ENCODE measurements around the gene CTSW. TPM values are rescaled to one million over a fixed set of nuclear protein-coding genes. Genes with fewer than 3 reads are reported as not detected.
"Not testable (repeated sequence)": the region's sequence is repeated elsewhere in the genome, so short reads cannot be mapped to it uniquely, and the experiment has no call there.

CTSW gene
- total and polyA plus RNA-seq, 12 donors, result 0.17 to 7.9 (median 0.55) TPM; not detected in 1

- Histone ChIP-seq H3K4me3 (peak within 1 kb of the TSS; percentile 66 to 98 (median 86)), H3K27me3 (no peaks in the 10 kb centered on the region), H3K36me3 (peaks cover 0 to 17% (median 0%) of the 10 kb centered on the region in 9 donors), H3K9me3 (no peaks in the 10 kb centered on the region), H3K4me1 (peaks cover 22 to 75% (median 65%) of the 10 kb centered on the region in 9 donors), H3K27ac (peak within 1 kb of the TSS; percentile 91 to 100 (median 98))
- intact Hi-C loops (cut with DNase I), result loop anchor here in 1 of 10 donors (2.0 kb wide), 1 partner anchor 28 kb away; the partner anchor contains the start of genes C11orf68 and DRAP1
- ATAC-seq (peak; percentile 74 to 86 (median 81)), DNase-seq (peak; percentile 98 to 99)
- peak in 4 of 9 donors; percentile 12 to 23 (median 14) for TF ChIP-seq CTCF (IDR thresholded peaks at IDR 0.05)
- 0% methylated on average over 88 to 94 of the region's 94 CpGs for WGBS, 2 donors
These were observed 10.9 kb downstream of the CTSW start, which contains the start of gene CCDC85B for GRCh38 chr11:65890324-65891218. TSS of gene CCDC85B (plus strand) at chr11:65890673. CDS start at chr11:65890784, 111 bp downstream.

GRCh38 chr11:65891219-65892136, 11.8 kb downstream of the CTSW start:
- Histone ChIP-seq H3K27ac (peak overlapping the region; percentile 91 to 100 (median 98)), H3K4me3 (peak overlapping the region; percentile 66 to 98 (median 86)), H3K27me3 (no peaks in the 10 kb centered on the region), H3K36me3 (peaks cover 0 to 13% (median 0%) of the 10 kb centered on the region in 9 donors), H3K4me1 (peaks cover 22 to 74% (median 65%) of the 10 kb centered on the region in 9 donors), H3K9me3 (no peaks in the 10 kb centered on the region)
- 2 to 4% methylated on average over 50 to 57 of the region's 57 CpGs for WGBS, 2 donors
- intact Hi-C loops (cut with DNase I), result loop anchor here in 1 of 10 donors (2.0 kb wide), 1 partner anchor 27 kb away; the partner anchor contains the start of genes C11orf68 and DRAP1
- ATAC-seq, result peak; percentile 0 to 46 (median 19)
- DNase-seq, result peak; percentile 70 to 85
- TF ChIP-seq CTCF (IDR thresholded peaks at IDR 0.05), result peak in 8 of 9 donors; percentile 22 to 71 (median 50)

GRCh38 chr11:65892137-65892540, 12.5 kb downstream of the CTSW start:
- H3K4me3 ChIP-seq, result peak overlapping the region; percentile 66 to 98 (median 86)
- 48 to 57% methylated on average over 5 of the region's 5 CpGs for WGBS, 2 donors
- ATAC-seq, result peak in 2 of 8 donors; percentile 0 to 1
- H3K9me3 ChIP-seq; H3K27me3 ChIP-seq; DNase-seq; intact Hi-C loops (cut with DNase I); H3K36me3 ChIP-seq: not testable (repeated sequence)
- TF ChIP-seq CTCF (IDR thresholded peaks at IDR 0.05), result peak in 2 of 9 donors; percentile 3 to 8
- H3K4me1 ChIP-seq, result peaks cover 22 to 67% (median 61%) of the 10 kb centered on the region in 9 donors
- peak overlapping the region; percentile 91 to 100 (median 98) for H3K27ac ChIP-seq
